T-helper 1 cell (primary cell): Measurements from ENCODE around the gene AURKAIP1.
"Not testable (repeated sequence)": the region's sequence is repeated elsewhere in the genome, so short reads cannot be mapped to it uniquely, and the experiment has no call there.

ENCODE experiments used
- DNase-seq, 5 donors: peaks; one replicate each; pipeline ENCODE4 v3.0.0-alpha.2; 2012 to 2020

AURKAIP1 gene

GRCh38 chr1:1385339-1385738, 10.3 kb upstream of the AURKAIP1 start:
- not testable (repeated sequence) for DNase-seq

GRCh38 chr1:1381294-1381693, 6.3 kb upstream of the AURKAIP1 start:
- DNase-seq, result no peak

GRCh38 chr1:1380860-1381259, 5.9 kb upstream of the AURKAIP1 start:
- no peak for DNase-seq

GRCh38 chr1:1377540-1378205, 2.7 kb upstream of the AURKAIP1 start:
- DNase-seq, result no peak

- no peak for DNase-seq
Observed at GRCh38 chr1:1376551-1377226, 1.7 kb upstream of the AURKAIP1 start.

- DNase-seq, result no peak
Observed at GRCh38 chr1:1374589-1374928, 448 bp downstream of the AURKAIP1 start.

- no peak for DNase-seq
Observed at GRCh38 chr1:1373815-1374588, 1.0 kb downstream of the AURKAIP1 start.

GRCh38 chr1:1373051-1373814, 1.8 kb downstream of the AURKAIP1 start:
- DNase-seq, result no peak

GRCh38 chr1:1371746-1372711, 3.0 kb downstream of the AURKAIP1 start:
- DNase-seq, result peak; percentile 56 to 73 (median 69)

- DNase-seq, result peak; percentile 57 to 81 (median 75)
Observed at GRCh38 chr1:1371364-1371745, 3.7 kb downstream of the AURKAIP1 start.

GRCh38 chr1:1370771-1371300, 4.2 kb downstream of the AURKAIP1 start:
- no peak for DNase-seq

GRCh38 chr1:1370094-1370493, 4.9 kb downstream of the AURKAIP1 start:
- not testable (repeated sequence) for DNase-seq

- DNase-seq, result no peak
Observed at GRCh38 chr1:1367315-1367714, 7.7 kb downstream of the AURKAIP1 start.

GRCh38 chr1:1366699-1367066, 8.3 kb downstream of the AURKAIP1 start:
- no peak for DNase-seq

- DNase-seq, result no peak
Observed at GRCh38 chr1:1365875-1366698, 8.9 kb downstream of the AURKAIP1 start.

- no peak for DNase-seq
Observed at GRCh38 chr1:1364266-1364665, 10.7 kb downstream of the AURKAIP1 start.

- DNase-seq, result no peak
Observed at GRCh38 chr1:1361982-1362423, 13.0 kb downstream of the AURKAIP1 start.

- no peak for DNase-seq
Observed at GRCh38 chr1:1361233-1361981, 13.6 kb downstream of the AURKAIP1 start.

- no peak for DNase-seq
Observed at GRCh38 chr1:1360506-1361169, 14.4 kb downstream of the AURKAIP1 start.
